HG02642 (cell line): ENCODE measurements around the gene SMIM38.

Experiments used
- ATAC-seq: cut with Tn5 transposase; IDR thresholded peaks from one replicate; pipeline ENCODE4 v1.9.1; 2021; ENCODE audit warnings: mild to moderate bottlenecking; ENCODE audit not compliant: unreplicated experiment, poor library complexity

Gene SMIM38

DNA sequence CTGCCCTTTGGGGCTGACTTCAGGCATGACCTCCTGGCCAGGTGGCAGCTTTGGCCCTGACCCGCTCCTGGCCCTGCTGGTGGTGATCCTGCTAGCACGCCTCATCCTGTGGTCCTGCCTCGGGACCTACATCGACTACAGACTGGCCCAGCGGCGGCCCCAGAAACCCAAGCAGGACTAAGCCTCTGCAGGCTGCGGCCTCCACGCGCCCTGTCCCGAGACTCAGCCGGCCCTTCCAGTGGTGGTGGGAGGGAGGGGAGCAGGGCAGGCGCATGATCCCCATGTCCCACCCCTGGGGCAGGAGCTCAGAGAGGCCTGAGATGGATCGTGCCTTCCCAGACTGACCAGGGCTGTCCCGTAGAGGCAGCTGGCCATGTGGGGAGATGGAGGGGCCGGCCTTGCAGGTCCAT, 2.1 kb downstream of the SMIM38 start:
- ATAC-seq: no peak

GRCh38 chr11:69158301-69159149, 2.8 kb downstream of the SMIM38 start:
- no peak for ATAC-seq

- no peak for ATAC-seq
Observed at GRCh38 chr11:69159150-69159852, 3.6 kb downstream of the SMIM38 start.

GRCh38 chr11:69160296-69161116, 4.8 kb downstream of the SMIM38 start:
- ATAC-seq: no peak

DNA sequence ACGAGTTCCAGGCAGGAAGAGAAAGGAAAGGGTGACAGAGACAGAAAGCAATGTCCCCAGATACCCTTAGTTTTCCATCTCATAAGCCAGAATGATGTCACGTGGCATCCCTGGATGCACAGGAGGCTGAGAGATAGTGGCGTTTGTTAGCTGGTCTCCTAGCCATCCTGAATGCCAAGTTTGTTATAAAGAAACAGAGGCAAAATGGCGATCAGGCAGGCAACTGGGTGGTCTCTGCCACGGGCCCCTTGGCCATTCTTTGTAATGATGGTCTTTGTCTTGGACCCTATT, 5.3 kb downstream of the SMIM38 start:
- ATAC-seq: no peak

DNA sequence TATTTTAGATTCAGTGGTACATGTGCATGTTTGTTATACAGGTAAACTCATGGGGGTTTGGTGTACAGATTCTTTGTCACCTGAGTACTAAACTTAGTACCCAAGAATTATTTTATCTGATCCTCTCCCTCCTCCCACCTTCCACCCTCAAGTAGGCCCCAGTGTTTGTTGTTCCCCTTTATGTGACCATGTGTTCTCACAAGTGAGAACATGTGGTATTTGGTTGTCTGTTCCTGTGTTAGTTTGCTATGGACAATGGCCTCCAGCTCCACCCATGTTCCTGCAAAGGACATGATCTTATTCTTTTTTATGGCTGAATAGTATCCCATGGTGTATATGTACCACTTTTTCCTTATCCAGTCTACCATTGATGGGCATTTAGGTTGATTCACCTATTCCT, 6.8 kb downstream of the SMIM38 start:
- ATAC-seq: no peak

DNA sequence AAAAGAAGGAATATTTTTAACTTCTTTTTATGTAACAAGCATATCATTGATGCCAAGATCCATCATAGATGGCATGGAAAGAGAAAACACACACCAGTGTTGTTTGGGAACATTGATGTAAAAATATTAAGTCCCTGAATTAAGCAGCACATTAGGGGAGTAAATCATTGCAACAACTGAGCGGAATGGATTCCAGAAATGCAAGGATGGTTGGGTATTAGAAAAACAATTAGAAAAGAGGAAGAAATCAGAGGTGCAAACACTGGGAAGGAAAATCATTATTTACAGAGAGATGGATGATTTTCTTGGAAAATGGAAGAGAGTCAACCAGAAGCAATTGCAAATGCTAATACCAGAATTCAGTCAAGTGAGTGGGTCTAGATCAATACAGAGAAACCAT, 8.1 kb downstream of the SMIM38 start:
- ATAC-seq: no peak

- no peak for ATAC-seq
Observed at GRCh38 chr11:69164824-69165223, 9.1 kb downstream of the SMIM38 start.

DNA sequence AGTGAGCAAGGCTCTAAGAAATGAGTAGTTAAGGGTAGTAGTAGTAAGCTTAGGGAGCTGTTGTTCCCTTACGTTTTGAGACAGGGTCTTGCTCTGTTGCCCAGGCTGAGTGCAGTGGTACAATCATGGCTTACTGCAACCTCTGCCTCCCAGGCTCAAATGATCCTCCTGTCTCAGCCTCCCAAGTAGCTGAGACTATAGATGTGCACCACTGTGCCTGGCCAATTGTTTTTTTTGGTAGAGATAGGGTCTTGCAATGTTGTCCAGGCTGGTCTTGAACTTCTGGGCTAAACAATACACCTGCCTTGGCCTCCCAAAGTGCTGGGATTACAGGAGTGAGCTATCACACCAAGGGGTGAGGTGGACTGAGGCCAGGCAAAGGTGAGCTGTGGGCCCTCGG, 10.0 kb downstream of the SMIM38 start:
- no peak for ATAC-seq

DNA sequence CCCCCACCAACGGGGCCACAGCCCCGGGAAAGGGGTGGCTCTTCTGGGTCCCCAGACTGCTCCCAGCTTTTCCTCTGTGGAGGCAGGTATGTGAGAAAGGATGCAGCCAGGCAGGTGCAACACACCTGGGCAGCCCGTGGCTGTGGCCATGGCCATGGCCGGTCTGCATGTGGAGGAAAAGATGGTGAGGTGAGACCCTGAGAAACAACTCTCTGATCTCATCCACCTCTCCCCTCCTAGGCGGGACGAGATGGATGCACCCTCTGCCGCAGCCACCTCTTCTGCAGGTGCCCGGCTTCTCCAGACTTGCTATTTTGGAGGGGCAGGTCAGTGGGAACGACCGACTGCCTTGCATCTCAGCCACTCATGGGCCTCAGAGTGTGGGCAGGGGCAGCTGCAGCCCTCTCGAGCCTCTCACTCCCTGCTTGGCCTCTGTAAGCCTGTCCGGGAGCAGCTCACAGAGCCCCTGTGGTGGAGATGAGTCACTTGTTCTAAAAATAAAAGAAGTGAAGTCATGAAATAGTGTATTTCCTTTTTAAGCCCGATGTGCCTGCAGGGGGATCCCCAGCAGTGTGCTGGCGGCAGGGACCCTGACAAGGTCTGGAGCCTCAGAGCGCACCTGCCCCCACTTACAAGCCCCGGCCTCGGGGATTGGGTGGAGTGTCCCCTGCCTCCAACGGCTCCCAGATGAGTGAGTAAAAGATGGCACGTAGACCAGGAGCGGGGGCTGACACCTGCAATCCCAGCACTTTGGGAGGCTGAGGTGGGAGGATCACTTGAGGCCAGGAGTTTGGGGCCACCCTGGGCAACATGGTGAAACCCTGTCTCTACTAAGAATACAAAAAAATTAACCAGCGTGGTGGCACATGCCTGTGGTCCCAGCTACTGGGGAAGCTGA, 10.7 kb downstream of the SMIM38 start:
- peak; percentile 89 for ATAC-seq

DNA sequence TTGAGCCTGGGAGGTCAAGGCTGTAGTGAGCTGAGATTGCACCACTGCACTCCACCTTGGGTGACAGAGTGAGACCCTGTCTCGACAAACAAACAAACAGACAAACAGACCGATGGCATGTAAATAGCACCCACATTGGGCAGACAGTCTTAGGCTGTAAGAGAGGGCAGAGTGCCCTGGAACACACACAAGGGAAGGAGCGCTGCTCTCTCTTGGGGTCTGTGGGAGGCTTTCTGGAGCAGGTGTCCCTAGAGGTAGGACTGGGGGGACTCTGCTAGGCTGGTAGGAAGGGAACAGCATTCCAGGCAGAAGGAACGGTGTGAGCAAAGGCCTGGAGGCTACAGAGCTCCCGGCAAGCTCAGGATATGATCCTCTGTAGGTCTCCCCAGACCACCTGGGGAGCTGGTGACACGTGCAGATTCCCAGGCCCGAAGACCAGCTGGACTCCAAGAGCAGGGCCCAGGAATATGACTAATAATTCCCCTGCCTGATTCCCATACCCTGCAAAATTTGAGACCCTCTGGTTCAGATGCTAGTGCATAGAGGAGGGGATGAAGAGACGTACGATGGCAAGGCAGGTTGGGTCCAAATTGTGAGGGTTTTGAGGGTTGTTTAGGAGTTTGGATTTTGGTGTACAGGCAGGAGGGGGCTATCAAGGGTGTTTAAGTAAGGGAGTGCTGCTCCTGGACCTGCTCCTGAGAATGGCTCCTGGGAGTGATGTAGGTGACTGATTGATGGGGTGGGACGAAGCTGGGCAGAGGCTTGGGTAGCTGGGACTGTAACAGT, 11.6 kb downstream of the SMIM38 start:
- ATAC-seq: no peak

- ATAC-seq: no peak
Observed at GRCh38 chr11:69167916-69168691, 12.4 kb downstream of the SMIM38 start.

DNA sequence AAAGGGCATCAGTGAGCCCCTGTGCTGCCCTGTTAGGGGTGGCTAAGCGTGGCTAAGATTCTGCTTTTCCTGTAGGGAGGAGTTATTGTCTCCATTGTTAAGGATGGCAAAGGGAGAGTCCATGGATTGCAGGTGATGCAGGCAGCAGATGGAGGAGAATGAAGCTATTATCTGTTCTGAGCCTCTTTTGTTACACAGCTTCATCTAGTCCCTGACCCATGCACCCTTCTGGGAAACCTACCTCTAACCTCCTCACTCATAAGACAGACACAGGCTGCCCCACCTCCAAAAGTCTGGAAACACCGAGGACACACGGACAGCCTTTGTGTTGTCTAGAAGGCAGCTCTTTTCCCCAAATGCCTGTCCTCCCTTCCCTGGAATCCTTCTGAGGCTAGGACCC, 13.7 kb downstream of the SMIM38 start:
- no peak for ATAC-seq

GRCh38 chr11:69170704-69171103, 15.0 kb downstream of the SMIM38 start:
- ATAC-seq: no peak

DNA sequence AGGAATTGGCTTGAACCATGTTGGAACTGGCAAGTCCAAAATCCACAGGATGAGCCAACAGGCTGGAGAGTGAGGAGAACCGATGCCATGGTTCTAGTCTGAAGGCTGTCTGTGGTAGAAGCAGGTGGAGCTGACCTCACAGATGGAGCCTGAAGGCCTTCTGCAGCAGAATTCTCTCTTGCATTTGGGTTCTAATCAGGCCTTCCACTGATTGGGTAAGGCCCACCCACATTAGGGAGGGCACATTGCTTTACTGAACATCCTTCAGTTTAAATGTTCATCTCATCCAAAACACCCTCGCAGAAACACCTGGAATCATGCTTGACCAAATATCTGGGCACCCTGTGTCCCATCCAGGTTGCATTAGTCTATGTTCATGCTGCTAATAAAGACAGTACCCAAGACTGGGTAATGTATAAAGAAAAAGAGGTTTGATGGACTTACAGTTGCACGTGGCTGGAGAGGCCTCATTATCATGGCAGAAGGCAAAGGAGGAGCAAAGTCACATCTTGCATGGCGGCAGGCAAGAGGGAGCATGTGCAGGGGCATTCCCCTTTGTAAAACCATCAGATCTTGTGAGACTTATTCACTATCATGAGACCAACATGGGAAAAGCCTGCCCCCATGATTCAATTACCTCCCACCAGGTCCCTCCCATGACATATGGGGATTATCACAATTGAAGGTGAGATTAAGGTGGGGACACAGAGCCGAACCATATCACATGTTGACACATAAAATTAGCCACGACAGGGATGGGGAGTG, 15.9 kb downstream of the SMIM38 start:
- ATAC-seq: no peak

GRCh38 chr11:69172674-69173073, 16.9 kb downstream of the SMIM38 start:
- ATAC-seq: no peak

- ATAC-seq: no peak
Observed at GRCh38 chr11:69173331-69173730, 17.6 kb downstream of the SMIM38 start.
